Measurements from ENCODE around the gene PDE2A.

The PDE2A gene

DNA sequence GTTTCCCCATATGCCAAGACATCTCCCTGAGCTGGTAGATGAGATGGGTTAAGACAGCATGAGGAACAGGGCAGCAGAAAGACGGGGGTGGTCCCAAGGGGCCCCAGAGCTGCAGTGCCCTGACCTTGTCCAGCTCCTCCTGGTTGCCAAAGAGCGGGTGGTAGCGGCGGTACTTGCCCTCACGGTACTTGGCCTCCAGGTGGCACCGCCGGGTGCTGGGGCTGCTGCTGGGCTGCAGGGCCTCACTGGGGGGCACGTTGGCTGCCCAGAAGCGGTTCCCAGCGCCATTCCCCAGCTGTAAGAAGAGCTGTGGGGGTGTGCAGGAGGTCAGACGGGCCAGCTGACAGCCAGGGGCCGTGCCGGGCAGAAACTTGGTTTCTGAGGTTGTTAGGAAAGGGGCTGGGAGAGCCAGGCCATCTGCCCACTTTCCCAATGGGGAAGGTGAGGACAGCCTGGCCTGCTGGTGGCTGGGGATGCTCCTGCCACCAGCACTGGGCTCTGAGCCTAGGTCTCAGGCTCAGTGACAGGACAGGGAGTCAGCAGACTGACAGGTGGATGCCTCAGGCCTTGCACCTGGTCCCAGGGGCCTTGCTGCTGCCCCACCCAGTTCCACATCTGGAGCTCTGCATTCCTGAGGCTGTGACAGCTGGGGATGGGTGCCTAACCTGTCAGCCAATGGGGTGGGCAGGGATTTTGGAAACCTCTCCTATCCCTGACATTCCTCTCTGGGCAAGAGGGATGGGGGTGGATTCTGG is 30.0 kb upstream of the PDE2A start:
- DNase-seq = no peak

DNA sequence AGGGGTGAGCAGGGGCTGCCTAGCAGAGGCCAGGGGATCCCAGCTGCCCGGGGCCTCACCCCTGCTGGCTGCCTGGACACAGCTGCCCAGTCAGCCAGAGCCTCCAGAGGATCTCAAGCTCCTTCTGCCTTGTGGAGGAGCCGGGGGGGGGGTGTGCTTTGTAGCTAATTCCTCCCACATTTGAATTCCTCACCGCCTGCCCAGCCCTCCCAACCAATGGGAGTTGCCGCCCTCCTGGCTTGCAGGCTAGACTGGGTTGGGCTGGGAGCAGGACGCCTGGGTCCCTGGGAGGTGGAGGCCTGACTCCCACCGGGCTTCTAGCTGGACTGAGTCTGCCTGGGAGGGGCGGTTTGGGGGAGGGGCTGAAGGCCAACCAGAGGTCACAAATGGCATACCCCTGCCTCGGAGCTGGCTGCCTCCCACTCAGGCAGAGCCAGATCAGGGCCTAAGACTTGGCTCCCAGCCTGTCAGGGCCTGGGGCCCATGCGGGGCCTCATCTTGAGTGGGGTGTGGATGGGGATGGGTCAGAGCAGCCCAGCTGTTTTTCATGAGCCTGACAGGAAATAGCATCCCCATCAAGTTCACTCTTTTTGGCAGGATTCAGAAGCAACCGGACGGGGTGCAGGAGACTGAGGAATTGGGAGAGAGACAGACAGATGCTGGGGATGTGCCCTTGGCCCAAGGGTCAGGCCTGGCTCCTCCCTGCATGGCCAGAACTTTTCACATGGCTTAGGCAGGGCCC is 29.2 kb upstream of the PDE2A start:
- DNase-seq = no peak

DNA sequence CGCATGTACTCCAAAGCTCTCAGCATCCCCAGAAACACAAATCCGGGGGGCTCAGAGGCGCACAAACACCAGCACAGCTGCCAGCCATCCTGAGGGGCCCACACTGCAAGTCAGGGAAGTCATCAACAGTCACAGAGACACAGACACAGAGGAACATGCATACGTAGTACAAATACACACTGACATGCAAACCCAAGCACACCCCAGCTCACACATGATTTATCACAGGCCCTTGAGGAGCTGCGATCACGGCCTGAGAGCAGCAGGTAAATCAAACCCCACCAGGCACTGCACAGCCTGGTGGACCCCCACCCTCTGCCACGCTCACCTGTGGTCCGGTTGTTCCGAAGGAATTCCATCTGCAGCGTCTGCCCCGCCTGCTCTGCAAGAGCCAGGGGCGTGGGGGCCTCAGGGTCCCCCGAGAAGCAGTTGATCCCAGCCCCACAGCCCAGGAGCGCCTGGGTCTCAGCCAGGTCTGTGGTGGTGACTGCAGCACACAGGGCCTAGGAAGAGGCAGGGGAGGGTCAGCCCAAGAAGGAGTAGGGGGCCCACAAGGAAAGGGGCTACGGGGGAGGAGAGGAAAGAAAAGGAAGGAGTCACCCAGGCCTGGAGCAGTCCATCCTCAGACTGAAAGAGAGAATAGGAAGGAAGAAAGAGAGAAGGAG is 28.5 kb upstream of the PDE2A start:
- no peak for DNase-seq

DNA sequence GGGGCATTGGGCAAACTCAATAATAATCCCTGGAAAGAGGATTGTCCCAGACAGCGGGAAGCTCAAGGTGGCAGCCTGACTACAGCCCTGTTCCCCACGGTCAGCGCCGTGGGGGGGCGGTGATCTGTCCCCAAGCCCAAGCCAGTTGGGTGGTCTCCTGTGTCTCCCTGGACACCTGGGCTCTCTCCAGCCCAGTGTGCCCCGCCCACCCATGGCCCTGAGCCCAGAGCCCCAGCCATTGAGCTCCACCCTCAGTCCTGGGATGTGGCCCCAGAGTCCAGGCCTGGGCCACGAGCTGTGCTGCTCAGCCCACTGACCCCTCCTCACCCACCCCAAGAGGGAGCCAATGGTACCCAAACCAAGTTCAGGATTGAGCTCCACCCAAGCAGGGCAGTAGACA is 27.9 kb upstream of the PDE2A start:
- DNase-seq = no peak

DNA sequence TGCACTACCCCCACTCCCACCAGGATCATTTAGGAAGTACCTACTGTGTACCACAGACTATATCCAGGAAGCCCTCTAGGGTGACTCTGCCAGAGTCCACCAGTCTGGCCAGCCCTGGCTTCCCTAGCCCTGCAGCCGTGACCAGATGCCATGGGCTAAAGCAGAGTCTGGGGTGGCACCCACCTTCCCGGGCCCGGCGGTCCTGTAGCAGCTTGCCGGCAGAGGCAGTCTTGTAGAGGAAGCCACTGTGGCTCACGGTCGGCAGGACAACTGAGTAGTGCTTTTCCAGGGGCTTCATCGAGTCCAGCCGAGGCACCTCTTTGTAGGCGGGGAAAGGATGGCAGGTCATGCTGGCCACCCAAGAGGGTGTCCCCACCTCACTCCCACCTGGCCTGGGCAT is 27.2 kb upstream of the PDE2A start:
- DNase-seq = no peak

DNA sequence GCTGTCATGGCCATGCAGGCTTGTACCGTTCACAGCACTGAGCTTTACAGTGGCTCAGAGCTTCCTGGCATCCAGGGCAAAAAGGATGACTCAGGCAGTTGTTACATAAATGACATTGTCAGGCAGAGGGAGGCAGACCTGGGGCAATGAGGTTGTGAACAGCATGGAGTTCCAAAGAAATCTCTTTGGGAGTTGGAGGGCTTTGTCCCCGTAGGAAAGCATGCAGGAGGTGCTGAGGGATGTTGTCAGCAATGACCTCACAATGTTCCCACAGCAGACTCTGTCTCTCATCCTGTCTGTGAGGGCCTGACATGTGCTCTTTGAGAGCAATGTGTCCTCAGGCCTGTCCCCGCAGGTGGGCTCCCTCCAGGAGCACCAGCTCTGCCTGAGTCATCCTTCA is 25.9 kb upstream of the PDE2A start:
- no peak for DNase-seq

DNA sequence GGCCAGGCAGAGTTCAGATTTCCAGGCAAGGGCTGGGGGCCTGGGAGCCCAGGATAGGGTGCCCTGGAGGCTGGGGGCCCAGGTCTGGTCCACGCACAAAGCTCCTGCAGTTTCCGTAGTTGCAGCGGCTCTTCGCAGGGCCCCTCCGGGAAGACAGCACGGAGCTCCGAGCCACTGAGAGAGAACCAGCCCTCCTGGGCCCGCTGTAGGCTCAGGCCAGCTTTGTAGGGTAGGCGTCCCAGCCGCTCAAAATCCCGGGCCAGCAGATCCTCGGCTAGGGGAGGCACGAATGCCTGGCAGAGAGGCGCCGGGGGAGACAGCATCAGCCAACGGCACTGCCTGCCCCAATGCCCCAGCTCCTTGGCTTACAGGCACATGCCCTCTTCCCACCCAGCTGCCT is 23.6 kb upstream of the PDE2A start:
- DNase-seq = no peak

DNA sequence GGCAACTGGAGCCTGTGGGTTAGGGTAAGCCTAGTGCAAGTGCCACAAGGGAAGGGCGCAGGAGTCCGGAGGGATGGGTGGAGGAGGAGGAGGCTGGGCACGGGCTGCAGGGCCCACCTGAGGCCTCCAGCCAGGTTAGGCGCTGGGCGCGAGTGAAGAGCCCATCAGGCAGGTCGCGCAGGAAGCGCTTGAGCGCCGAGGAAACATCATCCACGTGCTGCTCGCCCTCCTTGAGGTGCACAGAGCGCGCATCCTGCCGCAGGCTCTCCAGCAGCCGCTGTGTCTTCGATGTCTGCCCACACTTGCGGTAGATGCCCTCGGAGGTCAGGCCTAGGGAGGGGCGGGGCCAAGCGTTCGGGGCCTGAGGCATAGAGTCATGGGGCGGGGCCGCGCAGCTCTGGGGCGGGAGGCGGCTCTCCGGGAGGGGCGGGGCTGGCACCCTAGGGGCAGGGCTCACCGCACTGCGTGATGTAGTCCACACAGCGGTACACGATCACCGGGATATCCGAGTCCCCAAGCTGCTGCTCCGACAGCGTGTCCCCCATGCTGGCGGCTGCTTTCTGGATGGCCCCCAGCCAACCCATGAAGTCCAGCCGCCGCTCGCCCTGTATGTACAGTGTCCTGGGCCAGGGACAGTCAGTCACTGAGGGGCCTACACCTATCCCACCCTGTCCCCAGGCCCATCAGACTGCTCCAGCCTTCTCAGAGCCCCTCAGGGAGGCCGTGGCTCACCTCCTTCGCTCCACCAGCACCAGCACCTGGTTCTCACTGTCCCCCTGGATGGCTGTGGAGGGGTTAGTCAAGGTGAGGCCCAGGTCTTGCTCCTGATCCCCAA is 22.9 kb upstream of the PDE2A start:
- DNase-seq = no peak

DNA sequence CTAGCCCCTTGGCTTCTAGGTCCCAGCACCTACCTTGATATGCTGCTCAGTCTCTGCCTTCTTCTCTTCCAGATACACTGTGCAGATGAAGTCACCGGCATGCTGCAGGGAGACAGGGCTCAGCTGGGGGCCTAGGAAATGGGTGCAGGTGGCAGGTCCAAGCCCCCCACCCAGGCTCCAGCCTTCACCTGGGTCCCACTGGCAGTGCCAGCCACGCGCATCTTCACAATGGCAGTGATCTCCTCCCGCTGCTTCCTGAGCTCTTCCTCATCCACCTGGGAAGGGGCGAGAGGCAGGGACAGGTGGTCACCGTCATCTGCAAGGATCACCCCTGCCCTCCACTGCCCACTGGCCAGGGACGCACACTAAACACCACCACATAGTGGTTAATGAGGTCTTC is 21.1 kb upstream of the PDE2A start:
- DNase-seq = no peak

DNA sequence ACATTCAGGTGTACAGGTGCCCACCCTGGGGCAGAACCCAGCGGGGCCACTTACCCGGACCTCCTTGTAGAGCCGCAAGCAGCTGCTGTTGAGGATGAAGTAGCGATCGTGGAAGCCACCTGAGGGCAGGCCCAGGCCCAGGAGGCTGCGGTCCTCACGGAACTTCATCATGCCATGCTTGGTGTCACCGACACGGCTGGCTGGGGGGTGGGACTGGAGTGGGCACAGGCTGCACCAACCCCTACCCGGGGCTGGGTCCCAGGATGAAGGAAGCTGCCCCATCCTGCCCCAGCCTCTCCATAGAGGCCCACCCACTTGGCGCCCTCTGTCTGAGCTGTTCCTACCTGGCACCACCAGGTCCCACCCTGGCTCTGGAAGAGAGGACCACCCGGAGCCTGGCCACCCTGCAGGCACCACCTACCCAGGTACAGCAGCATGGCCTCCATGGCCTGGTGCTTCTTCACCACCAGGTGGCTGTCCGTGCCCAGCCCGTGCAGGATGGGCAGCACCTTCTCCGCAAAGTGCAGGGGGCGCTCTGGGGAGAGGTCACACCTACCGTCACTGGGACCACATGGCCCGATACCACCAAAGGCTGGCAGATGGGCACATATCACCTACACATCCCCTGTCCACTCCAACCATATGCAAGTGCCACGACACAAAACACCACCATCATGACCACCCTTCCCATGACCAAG is 19.2 kb upstream of the PDE2A start:
- DNase-seq = no peak

DNA sequence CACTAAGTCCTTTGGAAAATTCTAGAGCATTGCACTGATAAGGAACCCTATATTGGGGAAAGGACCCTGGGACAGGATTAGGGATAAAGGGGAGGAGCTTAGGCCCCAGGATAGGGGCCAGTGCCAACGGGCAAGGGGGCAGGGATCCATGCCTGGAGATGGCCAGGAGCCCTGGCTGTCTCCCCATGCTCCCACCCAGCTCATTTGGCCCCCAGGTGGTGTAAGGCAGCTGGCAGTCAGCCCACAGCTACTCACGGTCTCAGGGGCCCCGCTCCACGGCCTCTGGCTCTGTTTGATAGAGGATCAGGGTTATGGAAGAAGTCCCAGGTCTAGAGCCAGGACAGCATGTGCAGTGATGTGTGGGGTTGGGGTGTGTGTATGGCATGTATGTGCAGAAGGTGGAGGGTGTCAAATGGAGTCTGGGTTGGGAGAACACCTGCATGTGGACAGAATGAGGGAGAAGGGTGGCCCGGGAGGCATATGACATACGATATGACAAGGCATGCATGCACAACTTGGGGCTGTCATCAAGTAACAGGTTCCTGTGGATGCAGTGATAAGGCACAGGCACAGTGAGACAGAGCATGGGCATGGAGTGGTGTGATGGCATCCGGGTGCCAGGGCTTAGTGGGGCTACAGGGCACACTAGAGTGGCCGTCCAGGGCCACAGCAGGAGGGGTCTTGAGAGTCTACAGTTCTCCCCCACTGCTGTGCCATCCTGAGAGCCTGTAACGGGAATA is 18.4 kb upstream of the PDE2A start:
- DNase-seq = no peak

DNA sequence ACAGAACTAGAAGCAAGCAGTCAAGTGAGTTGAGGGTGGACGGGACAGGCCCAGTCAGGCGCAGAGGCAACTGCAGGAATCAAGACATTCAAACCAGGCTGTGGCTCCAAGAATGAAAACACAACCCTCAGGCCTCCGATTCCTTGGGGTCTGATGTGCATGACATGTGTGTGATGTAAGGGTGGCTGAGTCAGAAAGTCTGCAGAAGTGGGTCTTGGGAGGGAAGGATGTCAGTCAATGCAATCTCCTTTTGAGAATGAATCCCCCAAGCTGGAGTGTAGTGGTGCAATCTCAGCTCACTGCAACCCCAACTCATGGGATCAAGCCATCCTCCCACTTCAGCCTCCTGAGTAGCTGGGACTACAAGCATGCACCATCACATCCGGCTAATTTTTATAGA is 15.9 kb upstream of the PDE2A start:
- no peak for DNase-seq

DNA sequence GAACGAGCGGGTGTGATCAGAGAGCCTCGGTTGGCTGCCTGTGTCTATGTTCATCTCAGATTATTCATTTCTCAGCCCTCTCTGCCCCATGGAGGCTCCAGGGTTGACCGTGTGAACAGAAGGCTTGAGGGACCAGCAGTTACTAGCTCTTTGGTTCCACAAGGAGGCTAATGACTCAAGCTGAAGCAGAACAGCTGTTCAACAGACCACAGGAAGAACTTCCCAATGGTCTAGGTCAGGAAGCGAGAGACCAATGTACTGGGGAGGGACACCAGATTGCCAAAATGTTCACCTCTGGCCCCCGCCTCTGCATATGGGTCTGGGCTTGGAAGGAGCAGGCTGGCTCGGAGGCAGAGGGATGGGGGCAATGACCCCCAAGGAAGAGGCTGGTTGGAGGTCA is 14.7 kb upstream of the PDE2A start:
- no peak for DNase-seq

DNA sequence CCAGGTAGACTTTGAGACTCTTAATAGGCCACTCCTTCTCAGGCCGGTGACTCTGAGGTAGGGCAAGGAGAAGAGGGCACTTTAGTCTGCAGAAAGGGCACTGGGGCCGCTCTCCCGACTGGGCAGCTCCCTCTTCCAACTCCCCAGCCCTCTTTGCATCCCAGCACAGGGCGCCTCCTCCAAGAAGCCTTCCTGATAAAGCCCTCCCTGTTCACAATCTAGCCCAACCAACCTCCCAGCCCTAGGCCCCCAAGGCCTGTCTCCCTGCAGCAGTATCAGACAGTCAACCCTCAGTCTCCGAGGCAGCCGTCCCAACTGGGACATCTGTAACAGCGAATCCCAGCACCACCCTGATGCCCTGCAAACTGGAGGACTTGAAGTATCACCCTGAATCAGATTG is 14.3 kb upstream of the PDE2A start:
- DNase-seq = no peak

DNA sequence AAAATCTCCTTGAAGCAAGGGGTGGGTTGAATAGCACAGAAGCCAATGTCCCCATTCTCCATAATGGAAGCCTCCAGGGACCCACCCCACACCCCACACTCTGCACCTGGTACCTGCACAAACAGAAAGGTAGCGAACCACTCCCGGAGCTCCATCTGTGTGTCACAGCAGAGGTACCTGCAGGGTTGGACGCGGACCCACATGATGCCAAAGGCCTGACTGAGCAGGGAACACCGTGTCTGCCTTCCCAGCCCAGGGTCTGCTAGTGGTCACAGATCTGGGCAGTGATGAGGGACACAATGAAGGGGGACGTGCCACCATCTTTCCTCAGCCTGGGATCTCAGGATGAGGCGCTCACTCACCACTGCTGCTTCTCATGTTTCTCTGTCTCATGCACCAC is 13.1 kb upstream of the PDE2A start:
- DNase-seq = no peak

DNA sequence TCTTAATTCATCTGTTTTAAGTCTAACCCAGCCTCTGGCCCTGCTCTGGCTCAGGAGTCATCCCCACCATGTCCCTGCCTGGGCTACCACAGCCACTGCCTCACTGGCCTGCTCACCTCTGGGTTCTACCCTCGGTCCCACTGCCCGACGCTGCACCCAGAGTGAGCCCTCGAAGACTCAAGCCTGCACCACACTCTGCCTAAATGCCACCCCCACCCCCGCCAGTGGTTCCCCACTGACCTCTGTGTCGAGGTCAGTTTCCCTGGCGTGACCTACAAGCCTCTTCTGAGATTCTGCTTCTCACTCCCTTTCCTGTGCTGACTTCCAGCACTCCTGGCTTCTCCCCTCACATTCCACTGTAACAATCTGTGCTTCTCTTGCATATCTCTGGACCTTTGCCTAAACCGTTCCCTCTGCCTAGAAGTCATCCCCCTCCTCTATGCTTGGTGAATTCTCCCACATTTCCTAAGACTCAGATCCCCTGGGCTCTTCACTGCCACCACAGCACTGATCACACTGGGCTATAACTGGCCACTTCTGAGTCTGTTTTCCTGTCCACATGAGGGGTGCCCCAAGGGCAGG is 12.5 kb upstream of the PDE2A start:
- no peak for DNase-seq

DNA sequence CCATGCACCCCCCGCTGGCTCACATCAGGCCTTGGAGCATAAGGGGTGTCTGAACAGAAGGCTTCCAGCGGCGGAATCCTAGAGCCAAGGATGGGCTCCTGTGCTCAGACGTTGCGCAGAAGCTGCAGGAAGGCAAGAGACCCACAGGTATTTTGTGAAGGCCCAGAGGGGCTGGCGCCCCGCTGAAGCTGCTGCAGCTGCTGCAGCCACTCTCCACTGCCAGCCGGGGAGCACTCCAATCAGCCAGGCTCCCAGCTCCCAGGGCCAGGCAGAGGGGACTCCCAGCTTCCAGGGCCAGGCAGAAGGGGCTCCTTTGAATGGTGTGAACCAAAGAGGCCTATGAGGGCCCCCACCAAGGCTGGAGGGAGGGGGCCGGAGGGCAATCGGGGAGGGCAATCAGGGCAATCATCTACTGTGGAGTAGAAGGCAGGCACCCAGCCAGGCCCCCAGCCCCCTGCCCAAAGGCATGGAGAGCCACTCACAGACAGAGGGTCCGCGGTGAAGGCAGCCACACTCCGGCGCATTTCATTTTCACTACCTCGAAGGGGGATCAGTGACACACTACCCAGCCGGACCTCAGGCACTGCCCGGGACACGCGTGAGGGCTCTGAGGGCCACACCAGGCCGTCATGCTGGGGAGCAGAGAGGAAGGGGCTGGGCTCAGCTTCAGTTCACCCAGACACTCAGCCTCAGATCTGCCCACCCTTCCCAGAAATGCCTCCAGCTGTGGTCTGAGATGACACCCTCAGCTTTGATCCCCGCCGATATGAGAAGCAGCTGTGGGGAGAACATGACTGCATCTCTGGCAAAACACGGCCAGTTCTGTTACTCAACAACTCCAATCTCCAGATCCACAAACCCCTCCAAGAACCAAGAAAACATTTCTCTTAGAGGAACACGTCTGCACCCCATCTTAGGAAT is 11.6 kb upstream of the PDE2A start:
- DNase-seq = no peak

DNA sequence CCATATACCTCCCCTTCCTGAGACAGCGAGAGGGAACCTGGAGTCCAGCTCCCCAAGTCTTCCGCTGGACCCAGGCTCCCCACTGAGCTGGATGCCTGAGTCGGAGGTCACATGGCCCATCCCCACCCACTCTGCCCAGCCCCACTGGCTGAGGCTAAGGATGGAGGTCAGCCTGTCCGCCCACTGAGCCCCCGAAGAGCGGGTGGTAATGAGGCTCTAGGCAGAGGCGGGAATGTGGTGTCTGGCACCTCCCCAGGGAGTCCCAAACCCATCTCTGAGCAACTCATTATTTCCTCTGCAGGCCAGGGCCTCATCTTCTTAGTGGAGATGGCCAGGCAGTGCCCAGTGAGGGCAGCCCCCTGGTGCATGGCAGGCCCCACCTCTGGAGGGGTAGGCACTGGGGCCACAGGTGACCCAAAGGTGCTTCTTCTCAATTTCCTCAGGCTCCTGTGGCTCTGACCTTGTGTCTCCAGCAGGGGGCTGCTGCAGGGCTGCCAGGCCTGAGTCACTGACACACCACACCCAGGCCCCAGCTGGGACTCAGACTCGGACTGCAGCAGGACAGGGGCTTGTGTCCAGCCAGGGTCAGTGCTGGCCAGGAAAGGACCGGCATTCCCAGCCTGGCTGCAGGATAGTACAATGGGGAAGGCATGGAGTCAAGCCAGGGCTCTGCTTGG is 10.2 kb upstream of the PDE2A start:
- peak; percentile 5 for DNase-seq

DNA sequence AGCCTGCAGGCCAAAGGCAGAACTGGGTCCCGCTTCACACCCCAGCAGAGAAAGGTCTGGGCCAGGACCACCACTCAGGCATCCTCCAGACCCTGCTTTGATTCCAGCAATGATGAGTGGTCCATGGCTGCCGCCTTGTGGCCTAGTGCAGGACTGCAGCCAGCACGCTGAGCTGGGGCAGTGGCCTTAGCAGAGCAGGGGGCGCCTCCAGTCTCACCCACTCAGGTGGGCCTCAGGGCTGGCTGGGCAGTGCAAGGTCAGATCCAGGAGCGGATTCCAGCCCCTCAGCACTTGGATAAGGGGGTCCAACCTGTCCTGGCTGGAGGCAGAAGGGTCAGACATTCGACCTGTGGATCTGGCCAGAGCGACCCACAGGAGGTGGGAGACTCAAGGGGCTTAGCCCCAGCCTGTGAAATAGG is 9.6 kb upstream of the PDE2A start:
- DNase-seq = peak; percentile 50

DNA sequence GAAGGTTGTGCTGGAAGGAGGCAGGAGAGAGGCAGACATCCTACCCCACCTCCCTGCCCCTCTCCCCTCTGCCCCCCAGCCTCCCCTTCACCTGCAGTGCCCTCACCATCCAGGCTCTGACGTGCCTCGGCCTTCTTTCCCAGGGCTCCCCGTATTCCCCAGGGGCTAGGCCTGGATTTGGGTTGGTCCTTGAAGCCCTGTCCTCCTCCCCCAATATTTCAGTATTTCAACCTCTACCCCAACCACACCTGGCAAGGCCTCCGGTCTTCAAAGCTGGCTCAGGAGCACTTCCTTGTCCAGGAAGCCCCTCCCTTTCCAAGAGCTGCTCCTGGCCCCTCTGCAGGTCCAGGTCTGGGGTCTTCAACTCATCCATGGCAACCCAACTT is 8.6 kb upstream of the PDE2A start:
- DNase-seq = no peak
